Measurements from ENCODE around the gene RINT1. TPM values are rescaled to one million over a fixed set of nuclear protein-coding genes. Genes with fewer than 3 reads are reported as not detected.
"Not testable (repeated sequence)": the region's sequence is repeated elsewhere in the genome, so short reads cannot be mapped to it uniquely, and the experiment has no call there.

The RINT1 gene
- total RNA-seq, 1 experiment from 2014 or later = 24.7 TPM

DNA sequence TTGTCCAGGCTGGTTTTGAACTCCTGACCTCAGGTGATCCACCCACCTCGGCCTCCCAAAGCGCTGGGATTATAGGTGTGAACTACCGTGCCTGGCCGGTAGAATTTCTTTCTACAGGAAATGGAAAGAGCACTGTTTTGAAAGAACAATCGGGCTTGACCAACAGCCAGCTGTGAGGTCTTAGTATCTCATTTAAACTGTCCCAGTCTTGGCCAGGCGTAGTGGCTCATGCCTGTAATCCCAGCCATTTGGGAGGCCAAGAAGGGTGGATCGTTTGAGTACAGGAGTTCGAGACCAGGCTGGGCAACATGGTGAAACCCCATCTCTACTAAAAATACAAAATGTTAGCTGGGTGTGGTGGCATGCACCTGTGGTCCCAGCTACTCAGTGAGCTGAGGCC lies 67.1 kb downstream of the RINT1 start:
- DNase-seq (ENCODE audit: low spot score) = not testable (repeated sequence)

- DNase-seq (ENCODE audit: low spot score) = no peak
Observed at GRCh38 chr7:105599551-105599950, 67.5 kb downstream of the RINT1 start.

- no peak for DNase-seq (ENCODE audit: low spot score)
Observed at GRCh38 chr7:105600720-105601550, 68.9 kb downstream of the RINT1 start.

DNA sequence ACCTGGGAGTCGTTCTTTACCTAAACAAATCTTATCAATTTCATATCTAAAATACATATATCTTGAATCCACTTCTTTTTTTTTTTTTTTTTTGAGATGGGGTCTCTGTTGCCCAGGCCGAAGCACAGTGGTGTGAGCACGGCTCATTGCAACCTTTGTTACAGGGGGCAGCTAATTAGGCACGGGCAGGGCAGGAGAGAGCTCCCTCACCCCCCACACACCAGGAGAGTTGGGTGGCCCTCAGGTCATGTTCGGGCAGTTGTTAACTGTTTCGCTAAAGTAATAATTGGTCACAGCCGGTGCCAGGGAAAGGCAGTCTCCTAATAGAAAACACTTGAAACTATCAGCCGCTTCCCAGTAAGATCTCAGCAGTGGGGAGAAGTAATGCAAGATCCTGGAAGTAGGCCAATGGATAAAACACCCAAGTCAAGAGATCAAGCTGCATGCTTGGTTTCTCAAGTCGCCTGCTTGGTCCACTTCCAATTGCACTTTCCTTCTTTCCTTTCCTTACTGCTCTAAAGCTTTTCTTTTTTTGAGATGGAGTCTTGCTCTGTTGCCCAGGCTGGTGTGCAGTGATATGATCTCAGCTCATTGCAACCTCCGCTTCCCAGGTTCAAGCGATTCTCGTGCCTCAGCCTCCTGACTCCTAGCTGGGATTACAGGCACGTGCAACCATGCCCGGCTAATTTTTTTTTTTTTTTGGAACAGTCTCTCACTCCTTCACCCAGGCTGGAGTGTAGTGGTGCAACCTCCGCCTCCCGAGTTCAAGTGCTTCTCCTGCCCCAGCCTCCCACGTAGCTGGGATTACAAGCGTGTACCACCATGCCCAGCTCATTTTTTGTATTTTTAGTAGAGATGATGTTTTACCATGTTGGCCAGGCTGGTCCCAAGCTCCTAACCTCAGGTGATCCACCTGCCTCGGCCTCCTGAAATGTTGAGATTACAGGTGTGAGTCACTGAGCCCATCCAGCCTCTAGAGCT lies 70.6 kb downstream of the RINT1 start:
- DNase-seq (ENCODE audit: low spot score) = no peak

- no peak for DNase-seq (ENCODE audit: low spot score)
Observed at GRCh38 chr7:105610165-105610930, 78.3 kb downstream of the RINT1 start.

DNA sequence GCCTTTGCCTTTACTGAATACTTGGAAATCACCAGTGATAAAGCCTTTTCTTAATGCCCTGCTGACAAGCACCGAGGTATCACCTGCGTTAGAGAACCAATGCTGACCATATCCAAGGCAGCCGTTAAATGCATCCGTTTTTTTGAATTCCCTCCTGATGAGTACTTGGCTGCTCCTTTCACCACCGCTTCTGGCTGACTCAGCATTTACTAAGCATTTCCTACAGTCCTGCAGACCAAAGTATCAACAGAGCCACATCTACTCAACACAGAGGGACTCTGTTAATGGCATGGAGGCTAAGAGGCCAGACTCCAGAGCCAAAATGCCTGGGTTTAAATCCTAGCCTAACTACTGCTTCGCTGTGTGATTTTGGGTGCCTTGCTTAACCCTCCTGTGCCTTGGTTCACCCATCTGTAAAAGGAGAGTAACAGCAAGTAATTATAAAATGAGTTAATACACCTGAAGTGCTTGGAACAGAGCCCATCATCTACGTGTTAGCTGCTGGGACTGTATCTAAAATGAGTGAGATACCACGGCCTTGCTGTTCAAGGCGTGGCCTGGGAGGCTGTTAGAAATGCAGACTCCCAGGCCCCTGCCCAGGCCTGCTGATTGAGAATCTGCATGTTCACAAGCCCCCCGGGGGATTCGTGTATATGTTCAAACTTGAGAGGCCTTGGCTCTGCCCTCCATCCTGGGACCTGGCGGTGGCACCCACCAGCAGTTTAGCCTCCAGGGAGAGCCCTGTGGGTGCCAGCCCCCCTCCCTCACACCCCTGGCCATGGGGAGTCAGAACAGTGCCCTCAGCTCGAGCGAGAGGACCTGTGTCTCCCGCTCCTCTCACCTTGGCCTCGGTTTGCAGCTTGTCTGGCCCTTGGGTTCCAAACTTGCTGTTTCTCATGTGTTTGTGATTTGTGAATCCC lies 80.1 kb downstream of the RINT1 start:
- no peak for DNase-seq (ENCODE audit: low spot score)

- no peak for DNase-seq (ENCODE audit: low spot score)
Observed at GRCh38 chr7:105612806-105613205, 80.8 kb downstream of the RINT1 start.

GRCh38 chr7:105613611-105614330 lies 81.8 kb downstream of the RINT1 start:
- DNase-seq (ENCODE audit: low spot score) = no peak

- DNase-seq (ENCODE audit: low spot score) = no peak
Observed at GRCh38 chr7:105614341-105614840, 82.4 kb downstream of the RINT1 start.

Other genes starting within 250 kb of the RINT1 start
- gene SRPK2, start 143.3 kb upstream of the RINT1 start, total RNA-seq (2014; rRNA removed; shearing (Covaris generic)) = 64.5 and 65.4 TPM in 2 replicates
- gene PUS7, start 9.9 kb upstream of the RINT1 start, total RNA-seq (2014; rRNA removed; shearing (Covaris generic)) = 27.8 and 29.5 TPM in 2 replicates
- not detected in 2 replicates for gene EFCAB10, start 49.3 kb downstream of the RINT1 start, total RNA-seq (2014; rRNA removed; shearing (Covaris generic))